Measurements from ENCODE around the gene PLEKHH1. TPM values are rescaled to one million over a fixed set of nuclear protein-coding genes. Genes with fewer than 3 reads are reported as not detected.

The PLEKHH1 gene
- total RNA-seq, 1 experiment from 2014 or later: 27.6 TPM

- H3K79me2 ChIP-seq (ENCODE audit: insufficient read depth, low read length): no peaks in the 10 kb centered on the region
- H3K4me2 ChIP-seq (ENCODE audit: low read length): no peak overlapping the region
- H3K4me1 ChIP-seq (ENCODE audit: control insufficient read depth in 1 of 2, insufficient read depth in 2 of 2, low read length in 2 of 2): no peaks in the 10 kb centered on the region
- H3K27me3 ChIP-seq (ENCODE audit: insufficient read depth, low read length): no peaks in the 10 kb centered on the region
- H3K9me2 ChIP-seq (ENCODE audit: insufficient read depth): no peaks in the 10 kb centered on the region
- ChIA-PET RAD21 (ENCODE audit: low non-redundant PET in 1 of 2, low total read pairs in 2 of 2, uncharacterized antibody in 2 of 2, unreplicated experiment in 2 of 2) (no interaction called here), POLR2A (no interaction called here), CTCF (no interaction called here)
- no peaks in the 10 kb centered on the region for H3K36me3 ChIP-seq (ENCODE audit: control insufficient read depth in 1 of 2, insufficient read depth in 2 of 2, low read length in 2 of 2)
- no peak overlapping the region for H3K4me3 ChIP-seq (replicated peaks in 1 of 2; ENCODE audit: low read depth in 1 of 2, low read length in 2 of 2)
- peaks cover 3 to 11% of the 10 kb centered on the region in 2 experiments; a peak in 2 of 4 replicates for H3K9me3 ChIP-seq (ENCODE audit: control insufficient read depth in 1 of 2, insufficient read depth in 1 of 2, low read depth in 1 of 2, low read length in 2 of 2)
- no peak overlapping the region for H2AFZ ChIP-seq (ENCODE audit: low read depth, low read length, poor library complexity, severe bottlenecking)
- no peak overlapping the region for H3K9ac ChIP-seq (ENCODE audit: low read length)
- intact Hi-C loops (cut with micrococcal nuclease): no loop called here
- no peak overlapping the region for H3K27ac ChIP-seq (ENCODE audit: low read depth, low read length)
- ATAC-seq (no peak), DNase-seq (ENCODE audit: low read depth, low spot score) (no peak)
- BruUV-seq (replicated peaks): no TSS peak
- TF ChIP-seq ZBTB33 (IDR thresholded peaks at IDR 0.05; ENCODE audit: extremely low read depth, insufficient replicate concordance, low read length) (no peak), EZH2phosphoT487 (IDR thresholded peaks at IDR 0.05; ENCODE audit: borderline replicate concordance) (no peak), ZFX (IDR thresholded peaks at IDR 0.05) (no peak), SP1 (IDR thresholded peaks at IDR 0.05; ENCODE audit: low read depth) (no peak)
- H4K20me1 ChIP-seq (ENCODE audit: insufficient read depth): no peaks in the 10 kb centered on the region
Measured at GRCh38 chr14:67497216-67497615, 35.9 kb upstream of the PLEKHH1 start.

GRCh38 chr14:67497716-67498115 is 35.4 kb upstream of the PLEKHH1 start:
- ChIA-PET POLR2A (no interaction called here), CTCF (no interaction called here), RAD21 (ENCODE audit: low non-redundant PET in 1 of 2, low total read pairs in 2 of 2, uncharacterized antibody in 2 of 2, unreplicated experiment in 2 of 2) (no interaction called here)
- ATAC-seq (no peak), DNase-seq (ENCODE audit: low read depth, low spot score) (no peak)
- Histone ChIP-seq H3K79me2 (ENCODE audit: insufficient read depth, low read length) (no peaks in the 10 kb centered on the region), H3K9me2 (ENCODE audit: insufficient read depth) (no peaks in the 10 kb centered on the region), H3K27me3 (ENCODE audit: insufficient read depth, low read length) (no peaks in the 10 kb centered on the region), H4K20me1 (ENCODE audit: insufficient read depth) (no peaks in the 10 kb centered on the region), H3K4me1 (ENCODE audit: control insufficient read depth in 1 of 2, insufficient read depth in 2 of 2, low read length in 2 of 2) (no peaks in the 10 kb centered on the region), H3K4me2 (ENCODE audit: low read length) (no peak overlapping the region), H3K4me3 (replicated peaks in 1 of 2; ENCODE audit: low read depth in 1 of 2, low read length in 2 of 2) (no peak overlapping the region), H3K9me3 (ENCODE audit: control insufficient read depth in 1 of 2, insufficient read depth in 1 of 2, low read depth in 1 of 2, low read length in 2 of 2) (peaks cover 3 to 9% of the 10 kb centered on the region in 2 experiments; a peak in 2 of 4 replicates), H3K27ac (ENCODE audit: low read depth, low read length) (no peak overlapping the region), H3K36me3 (ENCODE audit: control insufficient read depth in 1 of 2, insufficient read depth in 2 of 2, low read length in 2 of 2) (no peaks in the 10 kb centered on the region), H2AFZ (ENCODE audit: low read depth, low read length, poor library complexity, severe bottlenecking) (no peak overlapping the region), H3K9ac (ENCODE audit: low read length) (no peak overlapping the region)
- BruUV-seq (replicated peaks): no TSS peak
- intact Hi-C loops (cut with micrococcal nuclease): no loop called here
- TF ChIP-seq ZBTB33 (IDR thresholded peaks at IDR 0.05; ENCODE audit: extremely low read depth, insufficient replicate concordance, low read length) (no peak), SIN3A (IDR thresholded peaks at IDR 0.05; ENCODE audit: low read depth) (no peak), POLR2AphosphoS5 (IDR thresholded peaks at IDR 0.05; ENCODE audit: low read depth, low read length) (no peak), SP1 (IDR thresholded peaks at IDR 0.05; ENCODE audit: low read depth) (no peak), POLR2A (IDR thresholded peaks at IDR 0.05; ENCODE audit: borderline replicate concordance, extremely low read depth, insufficient read depth, insufficient read length) (no peak), EZH2 (IDR thresholded peaks at IDR 0.05) (no peak), EGR1 (IDR thresholded peaks at IDR 0.05; ENCODE audit: low read depth) (no peak), REST (IDR thresholded peaks at IDR 0.05; ENCODE audit: low read depth) (no peak), JUND (IDR thresholded peaks at IDR 0.05) (no peak)
